ENCODE data around the gene CNBP. TPM values are rescaled to one million over a fixed set of nuclear protein-coding genes. Genes with fewer than 3 reads are reported as not detected.
A peak's percentile ranks its signal among the peaks of the same experiment; 100 is the strongest.

The CNBP gene
- total RNA-seq, 2 donors from 2014 or later: 284 to 343 TPM

DNA sequence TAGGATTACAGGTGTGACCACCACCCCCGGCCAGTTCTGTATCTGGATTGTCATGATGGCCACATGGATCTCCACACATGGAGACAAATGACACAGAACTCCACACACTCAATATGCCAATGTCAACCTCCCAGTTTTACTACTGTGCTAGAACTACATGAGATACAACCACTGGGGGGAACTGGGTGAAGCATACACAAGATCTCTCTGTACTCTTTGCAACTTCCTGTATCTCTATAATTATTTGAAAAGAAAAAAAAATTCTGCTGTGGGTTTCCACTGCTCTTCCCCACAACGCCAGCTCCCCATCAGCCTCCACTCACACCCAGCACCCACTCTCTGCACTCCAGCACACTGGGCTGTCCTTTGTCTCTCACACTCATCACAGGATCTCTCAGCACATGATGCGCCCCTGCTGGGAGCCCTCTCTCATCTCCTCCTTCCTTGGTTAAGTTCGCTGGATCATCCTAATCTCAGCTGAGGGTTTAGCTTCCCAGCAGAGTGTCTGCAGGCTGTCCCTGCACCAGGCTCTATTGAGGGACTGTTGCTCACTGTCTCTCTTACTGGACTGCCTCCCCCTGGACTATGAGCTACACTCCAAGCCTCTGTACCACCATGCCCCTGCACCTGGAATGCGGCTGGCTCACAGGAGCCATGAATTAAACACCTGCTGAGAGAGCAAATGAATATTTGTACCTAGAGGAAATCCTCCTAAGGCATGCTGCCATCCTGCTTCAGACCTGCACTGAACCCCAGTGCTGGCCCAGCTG is 51.4 kb downstream of the CNBP start:
- no peaks in the 10 kb centered on the region for H3K27me3 ChIP-seq (ENCODE audit: control insufficient read depth, insufficient read depth, low read length, poor library complexity, severe bottlenecking)
- TF ChIP-seq, protein P1, sequence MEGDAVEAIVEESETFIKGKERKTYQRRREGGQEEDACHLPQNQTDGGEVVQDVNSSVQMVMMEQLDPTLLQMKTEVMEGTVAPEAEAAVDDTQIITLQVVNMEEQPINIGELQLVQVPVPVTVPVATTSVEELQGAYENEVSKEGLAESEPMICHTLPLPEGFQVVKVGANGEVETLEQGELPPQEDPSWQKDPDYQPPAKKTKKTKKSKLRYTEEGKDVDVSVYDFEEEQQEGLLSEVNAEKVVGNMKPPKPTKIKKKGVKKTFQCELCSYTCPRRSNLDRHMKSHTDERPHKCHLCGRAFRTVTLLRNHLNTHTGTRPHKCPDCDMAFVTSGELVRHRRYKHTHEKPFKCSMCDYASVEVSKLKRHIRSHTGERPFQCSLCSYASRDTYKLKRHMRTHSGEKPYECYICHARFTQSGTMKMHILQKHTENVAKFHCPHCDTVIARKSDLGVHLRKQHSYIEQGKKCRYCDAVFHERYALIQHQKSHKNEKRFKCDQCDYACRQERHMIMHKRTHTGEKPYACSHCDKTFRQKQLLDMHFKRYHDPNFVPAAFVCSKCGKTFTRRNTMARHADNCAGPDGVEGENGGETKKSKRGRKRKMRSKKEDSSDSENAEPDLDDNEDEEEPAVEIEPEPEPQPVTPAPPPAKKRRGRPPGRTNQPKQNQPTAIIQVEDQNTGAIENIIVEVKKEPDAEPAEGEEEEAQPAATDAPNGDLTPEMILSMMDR (conservative IDR thresholded peaks at IDR 0.05): peak; percentile 15
- WGBS, 2 experiments (ENCODE audit: insufficient coverage in 1 of 2, insufficient read length in 1 of 2): 83 to 95% methylated on average over 3 to 5 of the region's 5 CpGs
- no peaks in the 10 kb centered on the region for H3K27me3 Mint-ChIP-seq (ENCODE audit: insufficient read depth)
- H3K27ac Mint-ChIP-seq: peak overlapping the region; percentile 9
- no peaks in the 10 kb centered on the region for H3K9me3 ChIP-seq (ENCODE audit: control insufficient read depth, low read length)
- peaks cover 63% of the 10 kb centered on the region for H3K36me3 ChIP-seq (ENCODE audit: control insufficient read depth, insufficient read depth, low read length)
- H3K9me3 Mint-ChIP-seq: no peaks in the 10 kb centered on the region
- H3K4me1 ChIP-seq (ENCODE audit: control insufficient read depth, insufficient read depth, low read length): peaks cover 6% of the 10 kb centered on the region
- H3K4me1 Mint-ChIP-seq: peaks cover 18% of the 10 kb centered on the region
- H3K4me3 Mint-ChIP-seq: no peak overlapping the region
- no peak overlapping the region for H3K4me3 ChIP-seq (ENCODE audit: low read length)
- no peak overlapping the region for H3K27ac ChIP-seq (ENCODE audit: low read depth, low read length)
- H3K36me3 Mint-ChIP-seq (ENCODE audit: low read depth): peaks cover 42% of the 10 kb centered on the region
- DNase-seq: peak; percentile 60
- no peak overlapping the region for H3K9ac ChIP-seq (ENCODE audit: extremely low read depth, low read length, poor library complexity, severe bottlenecking)

DNA sequence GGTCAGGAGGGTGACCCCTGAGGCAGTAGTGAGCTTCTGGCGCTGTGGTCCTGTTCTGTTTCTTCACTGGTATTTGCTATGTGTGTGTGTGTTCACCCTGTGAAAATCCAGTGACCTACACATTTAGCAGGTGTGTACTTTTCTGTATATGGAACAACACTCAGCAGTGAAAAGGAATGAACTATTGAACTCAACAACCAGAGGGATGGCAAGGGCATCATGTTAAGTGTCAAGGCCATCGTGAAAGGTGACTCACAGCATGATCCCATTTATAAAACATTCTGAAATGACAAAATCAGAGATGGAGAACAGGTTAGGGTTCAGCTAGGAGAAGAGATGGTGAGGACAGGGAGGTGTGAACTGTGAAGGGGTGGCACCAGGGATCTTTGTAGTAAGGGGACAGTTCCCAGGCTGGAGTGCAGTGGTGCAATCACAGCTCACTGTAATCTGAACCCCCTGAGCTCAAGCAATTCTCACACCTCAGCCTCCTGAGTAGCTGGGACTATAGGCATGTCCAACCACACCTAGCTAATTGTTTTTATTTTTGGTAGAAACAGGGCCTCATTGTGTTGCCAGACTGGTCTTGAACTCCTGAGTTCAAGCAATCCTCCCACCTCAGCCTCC is 52.1 kb downstream of the CNBP start:
- peaks cover 6% of the 10 kb centered on the region for H3K4me1 ChIP-seq (ENCODE audit: control insufficient read depth, insufficient read depth, low read length)
- TF ChIP-seq, protein P1 (conservative IDR thresholded peaks at IDR 0.05): no peak
- no peak overlapping the region for H3K27ac ChIP-seq (ENCODE audit: low read depth, low read length)
- H3K4me3 ChIP-seq (ENCODE audit: low read length): no peak overlapping the region
- Mint-ChIP-seq H3K9me3 (no peaks in the 10 kb centered on the region), H3K27ac (peak overlapping the region; percentile 5), H3K36me3 (ENCODE audit: low read depth) (peaks cover 39% of the 10 kb centered on the region), H3K4me1 (peaks cover 22% of the 10 kb centered on the region), H3K27me3 (ENCODE audit: insufficient read depth) (no peaks in the 10 kb centered on the region), H3K4me3 (no peak overlapping the region)
- H3K9me3 ChIP-seq (ENCODE audit: control insufficient read depth, low read length): no peaks in the 10 kb centered on the region
- no peak for DNase-seq
- no peaks in the 10 kb centered on the region for H3K27me3 ChIP-seq (ENCODE audit: control insufficient read depth, insufficient read depth, low read length, poor library complexity, severe bottlenecking)
- WGBS, 2 experiments (ENCODE audit: insufficient coverage in 1 of 2, insufficient read length in 1 of 2): 92% methylated on average over 2 of the region's 2 CpGs; no CpG with 5 or more reads in 1 of the 2 experiments
- H3K36me3 ChIP-seq (ENCODE audit: control insufficient read depth, insufficient read depth, low read length): peaks cover 59% of the 10 kb centered on the region
- H3K9ac ChIP-seq (ENCODE audit: extremely low read depth, low read length, poor library complexity, severe bottlenecking): no peak overlapping the region

DNA sequence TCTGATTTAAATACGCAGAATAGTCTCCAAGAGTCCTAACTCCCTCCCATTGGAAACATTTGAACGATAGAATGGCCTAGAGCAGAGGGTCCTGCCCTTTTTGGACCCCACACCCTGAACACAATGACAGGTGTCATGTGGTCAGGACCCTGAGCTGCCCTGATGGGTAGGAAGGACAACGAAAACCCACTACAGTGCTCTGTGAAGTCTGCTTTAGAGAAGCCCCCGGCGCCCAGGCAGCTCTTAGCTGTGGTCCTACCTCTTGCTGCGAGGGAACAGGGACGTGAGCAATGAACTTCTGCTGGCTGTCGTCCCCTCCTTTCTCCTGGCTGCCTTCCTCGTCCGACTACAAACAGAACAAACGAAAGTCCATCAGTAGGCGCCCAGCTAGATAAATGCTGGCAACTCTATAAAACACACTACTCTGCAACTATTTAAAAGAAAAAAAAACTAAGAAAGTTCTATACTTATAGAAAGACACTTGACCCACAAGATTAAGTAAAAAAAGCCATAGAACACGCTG is 53.3 kb downstream of the CNBP start:
- no peak for DNase-seq
- no peak overlapping the region for H3K4me3 ChIP-seq (ENCODE audit: low read length)
- H3K27ac ChIP-seq (ENCODE audit: low read depth, low read length): no peak overlapping the region
- H3K36me3 Mint-ChIP-seq (ENCODE audit: low read depth): peaks cover 44% of the 10 kb centered on the region
- H3K9me3 Mint-ChIP-seq: no peaks in the 10 kb centered on the region
- no peak overlapping the region for H3K4me3 Mint-ChIP-seq
- peaks cover 22% of the 10 kb centered on the region for H3K4me1 Mint-ChIP-seq
- H3K27me3 Mint-ChIP-seq (ENCODE audit: insufficient read depth): no peaks in the 10 kb centered on the region
- no peak overlapping the region for H3K27ac Mint-ChIP-seq
- no peaks in the 10 kb centered on the region for H3K9me3 ChIP-seq (ENCODE audit: control insufficient read depth, low read length)
- TF ChIP-seq, protein P1 (conservative IDR thresholded peaks at IDR 0.05): no peak
- H3K9ac ChIP-seq (ENCODE audit: extremely low read depth, low read length, poor library complexity, severe bottlenecking): no peak overlapping the region
- 95 to 96% methylated on average over 8 to 13 of the region's 13 CpGs for WGBS, 2 experiments (ENCODE audit: insufficient coverage in 1 of 2, insufficient read length in 1 of 2)
- peaks cover 6% of the 10 kb centered on the region for H3K4me1 ChIP-seq (ENCODE audit: control insufficient read depth, insufficient read depth, low read length)
- peaks cover 59% of the 10 kb centered on the region for H3K36me3 ChIP-seq (ENCODE audit: control insufficient read depth, insufficient read depth, low read length)
- H3K27me3 ChIP-seq (ENCODE audit: control insufficient read depth, insufficient read depth, low read length, poor library complexity, severe bottlenecking): no peaks in the 10 kb centered on the region
